Stimulated activated CD8-positive, alpha-beta memory T cell treated with anti-CD3 and anti-CD28 coated beads, Interleukin-12 subunit alpha, Interleukin-12 subunit beta, amount 100 ng/mL, for 24 hours (primary cell): Measurements from ENCODE around the gene KDM1B.
"Not testable (repeated sequence)": the region's sequence is repeated elsewhere in the genome, so short reads cannot be mapped to it uniquely, and the experiment has no call there.

Experiments
- DNase-seq: peaks from one replicate; pipeline ENCODE4 v3.0.0-alpha.2; 2020; ENCODE audit errors: extremely low read depth

The KDM1B gene

GRCh38 chr6:18155150-18155863 is at the start of gene KDM1B:
Gene KDM1B (plus strand): TSS chr6:18155422. CDS start chr6:18159896, 4,474 bp downstream.
- DNase-seq, result peak; percentile 95

- DNase-seq, result no peak
These were observed 48.2 kb upstream of the KDM1B start for GRCh38 chr6:18107061-18107460.

GRCh38 chr6:18110162-18110561 is 45.1 kb upstream of the KDM1B start:
- DNase-seq, result no peak

DNA sequence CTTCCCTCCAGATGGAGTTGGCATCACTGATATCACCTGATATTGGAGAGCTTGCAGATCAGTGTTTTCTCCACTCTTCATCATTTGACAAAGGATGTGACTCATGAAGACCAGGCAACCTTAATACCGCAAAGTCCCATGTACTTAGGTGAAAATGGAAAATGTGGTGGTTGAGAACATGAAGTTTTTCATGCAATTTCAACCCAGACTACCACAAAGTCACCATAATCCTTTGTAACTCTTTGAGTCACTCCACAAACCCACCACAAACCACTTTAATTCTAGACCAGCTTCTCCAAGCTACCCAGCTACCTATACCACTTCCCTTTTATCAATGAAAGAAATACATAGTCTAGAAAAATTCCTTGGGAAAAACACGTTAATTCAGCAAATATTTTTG is 39.9 kb upstream of the KDM1B start:
- DNase-seq, result no peak

DNA sequence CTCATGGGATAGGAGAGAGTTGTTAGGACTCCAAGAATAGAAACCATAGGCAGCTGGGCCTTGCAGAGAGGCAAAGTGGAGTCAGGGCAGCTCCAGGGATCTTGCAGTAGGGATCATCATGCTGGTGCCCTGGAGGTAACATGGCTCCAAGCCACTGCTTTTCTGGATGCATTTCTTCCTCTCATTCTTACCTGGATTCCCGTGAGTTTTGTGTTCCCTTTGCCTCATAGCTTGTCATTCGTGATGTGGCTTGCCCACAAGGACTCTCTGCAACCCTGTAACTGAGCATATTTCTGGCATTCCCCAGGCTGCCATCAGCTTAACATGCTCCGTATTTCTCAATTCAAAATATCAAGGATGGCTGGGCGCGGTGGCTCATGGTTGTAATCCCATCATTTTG is 38.1 kb upstream of the KDM1B start:
- DNase-seq, result no peak

GRCh38 chr6:18118330-18118729 is 36.9 kb upstream of the KDM1B start:
- DNase-seq, result no peak

DNA sequence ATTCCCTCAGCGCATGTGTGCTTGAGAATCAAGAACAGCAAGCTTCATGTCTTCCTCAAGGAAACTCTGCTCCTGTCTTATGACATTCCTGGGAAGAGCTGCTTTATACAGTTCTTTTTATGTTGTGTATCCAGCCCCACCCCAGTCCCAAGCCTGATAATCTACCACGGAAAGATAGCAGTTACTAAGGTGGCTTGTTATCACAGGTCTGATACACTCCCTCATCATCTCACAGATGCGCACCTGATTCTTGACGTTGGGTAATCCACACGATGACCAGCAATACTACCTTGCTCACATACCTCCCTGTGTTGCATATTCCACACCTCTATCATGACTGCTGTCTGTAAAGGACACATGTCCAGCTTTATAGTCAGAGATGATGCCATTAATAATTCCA is 36.0 kb upstream of the KDM1B start:
- no peak for DNase-seq

- no peak for DNase-seq
These were observed 33.6 kb upstream of the KDM1B start for GRCh38 chr6:18121580-18122127.

- DNase-seq, result peak; percentile 56
These were observed 32.8 kb upstream of the KDM1B start, which contains the start of gene NHLRC1 for GRCh38 chr6:18122128-18123093. Gene NHLRC1 (minus strand): TSS chr6:18122677. CDS start chr6:18122606, 71 bp downstream.

DNA sequence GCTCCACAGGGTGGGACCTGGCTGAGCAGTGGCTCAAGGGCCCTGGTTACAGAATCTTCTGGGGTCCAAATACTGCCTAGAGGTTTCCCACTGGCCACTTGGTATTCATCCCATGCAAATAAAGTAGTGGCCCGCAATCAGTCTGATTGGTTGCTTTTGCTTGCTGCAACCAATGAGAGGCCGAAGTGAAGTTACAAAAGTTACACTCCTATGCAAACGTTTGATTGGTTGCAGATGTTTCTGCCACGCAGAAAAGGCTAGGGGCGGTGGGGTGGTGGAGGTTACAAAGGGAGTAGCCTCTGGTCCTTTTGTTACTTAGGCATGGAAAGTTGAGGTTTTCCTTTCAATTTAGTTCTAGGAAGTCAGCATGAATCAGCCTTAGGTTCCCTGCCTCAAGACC is 29.1 kb upstream of the KDM1B start:
- DNase-seq, result no peak

- DNase-seq, result no peak
These were observed 22.9 kb upstream of the KDM1B start for GRCh38 chr6:18132346-18132745.

- DNase-seq, result no peak
These were observed 20.1 kb upstream of the KDM1B start for GRCh38 chr6:18135171-18135570.

- DNase-seq, result no peak
These were observed 19.0 kb upstream of the KDM1B start for GRCh38 chr6:18136260-18136659.

DNA sequence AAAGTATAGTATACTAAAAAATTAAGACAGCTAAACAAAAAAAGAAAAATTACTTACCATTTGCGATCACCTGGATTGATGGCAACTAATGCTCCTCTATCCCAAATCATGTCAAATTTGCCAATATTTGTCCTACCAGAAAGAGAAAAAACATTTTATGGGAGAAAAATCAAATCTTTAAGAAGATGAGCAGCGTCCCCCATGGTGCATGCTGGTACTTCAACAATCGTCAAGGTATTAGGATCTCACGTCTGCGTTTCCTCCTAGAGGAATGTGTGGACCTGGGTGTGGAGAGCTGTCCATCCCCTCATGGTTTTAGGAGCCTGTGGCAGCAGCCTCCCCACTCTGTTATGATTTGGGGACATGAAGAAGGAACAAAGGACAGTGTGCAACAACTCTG is 16.3 kb upstream of the KDM1B start:
- no peak for DNase-seq

DNA sequence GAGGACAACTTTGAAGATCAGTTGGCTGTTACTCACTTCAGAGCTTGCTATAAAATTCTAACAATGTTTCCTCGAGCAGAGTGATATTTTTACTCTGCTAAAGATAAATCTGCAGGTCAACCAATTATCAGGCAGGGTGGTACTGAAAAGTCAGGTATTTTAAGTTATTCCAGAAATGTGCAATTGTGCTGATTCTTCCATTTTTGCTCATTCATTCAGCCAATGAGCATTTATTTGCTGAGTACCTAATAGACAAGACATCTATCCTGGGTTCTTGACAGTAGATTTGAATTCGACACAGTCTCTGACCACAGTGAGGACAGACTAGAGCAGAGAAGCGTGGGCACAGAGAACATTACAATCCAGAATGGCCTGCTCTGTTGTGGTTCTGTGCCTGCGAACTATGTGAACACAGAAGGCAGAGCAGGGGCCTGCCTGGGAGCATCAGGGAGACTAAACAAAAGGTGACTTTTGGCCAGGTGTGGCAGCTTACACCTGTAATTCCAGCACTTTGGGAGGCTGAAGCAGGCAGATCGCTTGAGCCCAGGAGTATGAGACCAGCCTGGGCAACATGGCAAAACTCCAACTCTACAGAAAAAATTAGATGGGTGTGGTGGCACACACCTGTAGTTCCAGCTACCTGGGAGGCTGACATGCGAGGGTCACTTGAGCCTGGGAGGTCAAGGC is 15.1 kb upstream of the KDM1B start:
- DNase-seq, result no peak

DNA sequence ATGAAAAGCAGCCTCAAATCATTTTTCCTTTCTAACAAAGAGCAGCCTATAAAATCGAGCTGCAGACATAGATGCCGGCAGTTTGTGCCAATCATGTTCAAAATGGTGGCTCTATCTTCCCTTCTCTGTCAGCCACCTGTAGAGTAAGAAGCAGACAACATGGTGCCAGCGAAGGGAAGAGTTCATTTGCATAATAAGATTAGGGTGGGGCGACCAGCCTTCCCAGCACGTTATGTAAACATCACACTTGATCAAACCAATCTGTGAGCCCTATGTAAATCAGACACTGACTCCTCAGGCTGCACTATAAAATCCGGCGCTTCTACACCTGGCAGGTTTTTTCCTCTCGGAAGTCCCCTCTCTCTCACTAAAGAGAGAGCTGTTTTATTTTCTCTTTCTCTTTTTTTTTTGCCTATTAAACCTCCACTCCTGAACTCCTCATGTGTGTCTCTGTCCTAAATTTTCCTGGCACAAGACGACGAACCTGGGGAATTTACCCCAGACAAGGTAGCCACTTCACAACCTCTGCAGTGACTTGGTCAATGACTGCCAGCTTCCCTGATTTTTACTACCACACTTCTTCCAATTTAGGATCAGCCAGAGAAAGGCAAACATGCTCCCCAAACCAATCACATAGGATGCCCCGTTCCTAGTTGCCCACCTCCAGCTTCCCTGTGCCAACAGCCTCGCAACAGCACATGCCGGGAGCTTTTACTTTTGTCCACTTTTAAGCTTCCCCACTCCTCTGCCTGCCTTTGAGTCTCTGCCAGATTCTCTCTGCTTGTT is 13.2 kb upstream of the KDM1B start:
- DNase-seq, result no peak

DNA sequence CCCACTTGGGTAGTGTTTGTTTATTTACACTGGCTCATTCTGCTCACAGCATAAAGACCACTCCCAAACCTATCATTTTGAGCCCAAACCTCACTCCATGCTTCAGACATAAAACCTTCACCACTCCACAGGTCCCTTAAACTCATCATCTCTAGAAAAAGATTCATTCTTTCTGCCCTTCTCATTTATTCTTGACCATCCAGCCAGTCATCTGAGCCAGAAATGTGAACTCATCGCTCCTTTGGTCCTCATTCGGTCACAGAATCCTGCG is 12.7 kb upstream of the KDM1B start:
- no peak for DNase-seq

DNA sequence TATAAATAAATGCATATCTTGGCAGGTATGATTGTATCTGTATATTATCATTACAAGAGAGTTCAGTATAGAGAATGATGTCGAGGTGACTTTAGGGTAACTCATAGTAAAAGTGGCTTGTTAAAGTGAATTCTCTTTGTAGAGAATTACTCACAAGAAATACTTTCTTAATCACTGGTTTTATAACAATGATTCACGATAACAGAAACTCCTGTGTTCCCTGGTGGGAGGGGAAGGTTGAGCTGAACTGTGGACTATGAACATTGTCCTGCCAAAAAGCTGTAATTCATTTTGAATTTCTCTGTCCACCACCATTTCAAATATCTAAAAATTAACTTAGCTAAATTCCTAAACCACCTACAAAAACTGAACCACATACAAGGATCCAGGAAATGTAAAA is 8.1 kb upstream of the KDM1B start:
- DNase-seq, result no peak

DNA sequence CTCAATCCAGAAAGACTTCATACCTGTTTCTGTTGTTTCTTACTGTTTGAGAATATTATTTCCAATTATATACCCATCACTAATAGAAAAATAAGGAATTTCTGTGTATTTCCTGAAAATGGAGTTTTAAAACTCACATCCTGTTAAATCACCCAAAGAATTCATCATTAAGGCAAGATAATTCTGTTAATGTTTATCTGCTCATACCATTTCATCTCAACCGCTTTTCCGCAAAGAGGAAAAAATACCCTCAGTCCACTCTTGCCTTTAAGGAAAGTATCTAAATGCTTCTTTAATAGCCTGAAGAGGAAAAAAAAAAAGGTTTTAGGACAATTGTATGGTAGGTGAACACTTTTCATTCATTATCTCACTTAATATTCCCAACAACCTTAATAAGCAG is 7.6 kb upstream of the KDM1B start:
- no peak for DNase-seq

GRCh38 chr6:18148304-18149025 is 6.8 kb upstream of the KDM1B start:
- no peak for DNase-seq

DNA sequence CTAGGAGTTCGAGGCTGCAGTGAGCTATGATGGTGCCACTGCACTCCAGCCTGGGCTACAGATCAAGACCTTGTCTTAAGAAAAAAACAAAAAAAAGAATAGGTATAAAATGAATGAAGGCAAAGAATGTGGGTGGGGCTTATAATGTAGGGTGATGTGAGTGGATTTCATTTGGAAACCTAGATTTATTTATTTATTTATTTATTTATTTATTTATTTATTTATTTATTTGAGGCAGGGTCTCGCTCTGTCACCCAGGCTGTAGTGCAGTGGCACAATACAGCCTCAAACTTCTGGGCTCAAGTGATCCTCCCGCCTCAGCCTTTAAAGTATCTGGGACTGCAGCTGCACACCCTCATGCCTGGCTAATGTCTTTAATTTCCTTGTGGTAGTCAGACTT is 3.8 kb upstream of the KDM1B start:
- not testable (repeated sequence) for DNase-seq
